Prostate gland (tissue), 2 donors: ENCODE results near the gene ASB18. TPM values are rescaled to one million over a fixed set of nuclear protein-coding genes. Genes with fewer than 3 reads are reported as not detected.

Experiments used
- DNase-seq: peaks from one replicate; pipeline ENCODE4 v3.0.0-alpha.2; 2019; ENCODE audit warnings: low spot score
- H3K27ac ChIP-seq, 2 donors: fragments of 200-600 bp; sonication (generic); 2 replicates each; pipeline ENCODE4 v1.5.1; 2017 to 2019
- H3K27me3 ChIP-seq: fragments of 200-600 bp; sonication (generic); replicated peaks from 2 replicates; pipeline ENCODE4 v1.5.1; 2019; ENCODE audit not compliant: insufficient read depth
- H3K36me3 ChIP-seq, 2 donors: fragments of 200-600 bp; sonication (generic); 1 replicate in 1 of 2; 2 replicates in 1 of 2; pipeline versions ENCODE4 v1.5.1 to v1.8.1; 2017 to 2019
- H3K4me1 ChIP-seq: fragments of 200-600 bp; sonication (generic); replicated peaks from 2 replicates; pipeline ENCODE4 v1.5.1; 2019
- H3K4me3 ChIP-seq, 2 donors: fragments of 200-600 bp; sonication (generic); 2 replicates each; pipeline ENCODE4 v1.5.1; 2017 to 2019
- H3K9me3 ChIP-seq: fragments of 200-600 bp; sonication (generic); 2 replicates; pipeline ENCODE4 v1.5.1; 2017
- POLR2A ChIP-seq: fragments of 450-650 bp; IDR thresholded peaks from one replicate; pipeline ENCODE4 v1.6.1; 2016; ENCODE audit warnings: antibody characterized with exemption, mild to moderate bottlenecking
- POLR2AphosphoS5 ChIP-seq: sonication (generic); formaldehyde crosslinking; IDR thresholded peaks from one replicate; pipeline ENCODE4 v1.6.1; 2017; ENCODE audit warnings: antibody characterized with exemption
- WGBS: methylation state at CpG from one replicate; pipeline ENCODE4 v1.1.5; 2018; 5-methylcytosine and 5-hydroxymethylcytosine counted together
- intact Hi-C: fragments of 100-400 bp; cut with DNase I; formaldehyde crosslinking; loops from one replicate; pipeline ENCODE4 v1.14.2; 2022
- total RNA-seq, 2 donors: library from RNA; depleted of rRNA; stranded (reverse); fragments of >200 nt; gene quantifications; one replicate each; pipeline ENCODE4 v1.1.0, GENCODE V29; 2016
- TF ChIP-seq, protein P1 (sequence below), 4 experiments: fragments of 200-600 bp in 2 of 4; fragments of 450-650 bp in 2 of 4; sonication (generic) in 2 of 4; IDR thresholded peaks; 1 replicate in 3 of 4; 2 replicates in 1 of 4; pipeline ENCODE4 v1.5.1; 2016 to 2019; ENCODE audit warnings: antibody characterized with exemption in 4 of 4, mild to moderate bottlenecking in 2 of 4, moderate library complexity in 2 of 4

The ASB18 gene
- total RNA-seq, 2 donors from 2014 or later = not detected

DNA sequence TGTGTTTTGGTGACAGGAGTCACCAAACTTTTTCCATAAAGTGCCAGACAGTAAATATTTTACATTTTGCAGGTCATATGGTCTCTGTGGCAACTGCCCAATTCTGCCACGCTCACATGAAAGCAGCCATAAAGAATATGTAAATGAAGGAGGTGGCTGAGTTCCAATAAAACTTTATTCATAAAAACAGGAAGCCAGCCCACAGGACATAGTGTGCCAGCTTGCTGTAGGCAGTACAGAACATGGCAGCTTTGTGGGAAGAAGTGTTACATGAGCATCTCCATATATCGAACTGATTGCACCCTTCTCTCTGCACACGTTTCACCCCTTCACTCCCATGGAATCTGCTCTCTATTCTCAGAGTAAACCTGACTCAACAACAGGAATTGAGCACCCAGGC lies 10.2 kb downstream of the ASB18 start:
- 76% methylated on average over 3 of the region's 3 CpGs for WGBS
- DNase-seq = no peak
- H3K9me3 ChIP-seq = no peaks in the 10 kb centered on the region
- no peak overlapping the region for H3K27ac ChIP-seq
- H3K27me3 ChIP-seq = no peaks in the 10 kb centered on the region
- TF ChIP-seq, protein P1, sequence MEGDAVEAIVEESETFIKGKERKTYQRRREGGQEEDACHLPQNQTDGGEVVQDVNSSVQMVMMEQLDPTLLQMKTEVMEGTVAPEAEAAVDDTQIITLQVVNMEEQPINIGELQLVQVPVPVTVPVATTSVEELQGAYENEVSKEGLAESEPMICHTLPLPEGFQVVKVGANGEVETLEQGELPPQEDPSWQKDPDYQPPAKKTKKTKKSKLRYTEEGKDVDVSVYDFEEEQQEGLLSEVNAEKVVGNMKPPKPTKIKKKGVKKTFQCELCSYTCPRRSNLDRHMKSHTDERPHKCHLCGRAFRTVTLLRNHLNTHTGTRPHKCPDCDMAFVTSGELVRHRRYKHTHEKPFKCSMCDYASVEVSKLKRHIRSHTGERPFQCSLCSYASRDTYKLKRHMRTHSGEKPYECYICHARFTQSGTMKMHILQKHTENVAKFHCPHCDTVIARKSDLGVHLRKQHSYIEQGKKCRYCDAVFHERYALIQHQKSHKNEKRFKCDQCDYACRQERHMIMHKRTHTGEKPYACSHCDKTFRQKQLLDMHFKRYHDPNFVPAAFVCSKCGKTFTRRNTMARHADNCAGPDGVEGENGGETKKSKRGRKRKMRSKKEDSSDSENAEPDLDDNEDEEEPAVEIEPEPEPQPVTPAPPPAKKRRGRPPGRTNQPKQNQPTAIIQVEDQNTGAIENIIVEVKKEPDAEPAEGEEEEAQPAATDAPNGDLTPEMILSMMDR (IDR thresholded peaks at IDR 0.05) = no peak
- TF ChIP-seq POLR2A = no peak
- TF ChIP-seq POLR2AphosphoS5 = no peak
- H3K36me3 ChIP-seq = no peaks in the 10 kb centered on the region
- H3K4me3 ChIP-seq = no peak overlapping the region
- intact Hi-C loops = no loop called here
- H3K4me1 ChIP-seq = no peaks in the 10 kb centered on the region

DNA sequence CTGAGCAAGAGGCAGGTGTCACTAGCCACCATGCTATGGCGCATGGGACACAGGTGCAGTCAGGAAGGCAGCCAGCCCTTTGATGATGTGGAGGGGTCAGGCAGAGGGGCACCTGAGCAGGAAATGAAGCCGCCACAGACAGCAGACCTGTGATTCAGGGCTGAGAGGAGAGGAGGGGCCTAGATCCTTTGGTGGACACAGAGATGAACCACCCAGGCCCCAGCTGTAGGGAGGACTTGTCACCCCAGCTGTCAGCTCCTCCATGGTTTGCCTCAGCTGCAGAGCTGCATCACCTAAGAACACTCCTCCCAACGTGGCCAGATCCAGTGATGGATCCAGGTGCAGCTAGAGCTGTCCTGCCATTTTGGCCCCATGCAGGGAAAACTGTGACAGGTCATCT lies 11.6 kb downstream of the ASB18 start:
- no peaks in the 10 kb centered on the region for H3K36me3 ChIP-seq
- no peak overlapping the region for H3K4me3 ChIP-seq
- TF ChIP-seq POLR2AphosphoS5 (no peak), POLR2A (no peak)
- TF ChIP-seq, protein P1 (IDR thresholded peaks at IDR 0.05) = no peak
- peaks cover 4% of the 10 kb centered on the region for H3K27me3 ChIP-seq
- 74% methylated on average over 3 of the region's 3 CpGs for WGBS
- no peak overlapping the region for H3K27ac ChIP-seq
- H3K4me1 ChIP-seq = no peaks in the 10 kb centered on the region
- DNase-seq = no peak
- intact Hi-C loops = no loop called here
- no peaks in the 10 kb centered on the region for H3K9me3 ChIP-seq

DNA sequence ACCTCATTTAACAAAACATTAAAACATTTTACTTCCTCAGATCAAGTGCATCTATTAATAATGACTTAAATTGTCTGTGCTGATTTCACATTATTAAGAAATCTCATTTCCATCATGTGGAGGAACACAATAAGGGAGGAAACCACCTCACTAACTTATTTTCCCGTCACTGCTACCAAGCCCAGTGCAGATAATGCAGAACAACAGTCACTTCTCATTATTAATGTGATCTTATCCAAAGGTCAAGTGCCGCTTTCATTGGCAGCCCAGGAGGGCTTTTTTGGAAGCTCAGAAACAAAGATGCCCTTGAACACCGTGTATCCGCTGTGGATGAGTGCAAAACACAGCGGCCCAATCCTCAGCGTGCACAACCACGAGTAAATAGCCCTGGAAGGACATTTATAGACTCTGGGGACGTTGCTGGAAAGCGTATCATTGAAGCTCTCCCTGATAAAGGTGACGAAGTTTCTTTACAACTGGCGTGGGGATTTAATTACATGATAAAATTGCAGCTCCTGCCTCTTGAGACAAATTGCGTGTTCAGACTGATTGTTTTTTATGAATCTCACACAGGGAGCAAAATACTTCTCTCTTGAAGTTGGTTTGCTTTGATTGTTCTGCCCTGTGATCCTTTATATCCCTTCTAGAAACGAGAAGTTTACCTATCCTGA lies 13.2 kb downstream of the ASB18 start:
- no peaks in the 10 kb centered on the region for H3K9me3 ChIP-seq
- H3K36me3 ChIP-seq = no peaks in the 10 kb centered on the region
- intact Hi-C loops = no loop called here
- 20% methylated on average over 13 of the region's 13 CpGs for WGBS
- peaks cover 4% of the 10 kb centered on the region for H3K27me3 ChIP-seq
- TF ChIP-seq POLR2A = no peak
- TF ChIP-seq, protein P1 (IDR thresholded peaks at IDR 0.05) = no peak
- no peak for TF ChIP-seq POLR2AphosphoS5
- no peak for DNase-seq
- H3K4me1 ChIP-seq = no peaks in the 10 kb centered on the region
- H3K4me3 ChIP-seq = no peak overlapping the region
- H3K27ac ChIP-seq = no peak overlapping the region

DNA sequence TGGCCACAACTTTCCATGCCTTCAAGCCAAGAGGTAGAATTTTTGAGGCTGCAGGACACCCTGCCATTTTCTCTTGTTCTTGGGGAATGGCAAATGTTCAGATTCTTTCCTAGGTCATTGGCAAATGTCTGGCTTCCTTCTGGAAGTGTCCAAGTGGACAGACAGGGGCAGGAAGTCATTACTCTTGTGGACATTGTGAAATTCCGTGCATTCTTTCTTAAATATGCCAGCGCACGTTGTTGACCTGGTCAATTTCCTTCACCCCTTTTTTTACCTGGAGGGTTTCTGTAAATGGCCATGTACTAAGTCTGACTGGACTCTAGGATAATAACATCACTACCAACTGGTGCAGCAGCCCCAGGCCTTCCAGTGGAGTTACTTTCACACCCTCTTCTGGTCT lies 13.9 kb downstream of the ASB18 start:
- Histone ChIP-seq H3K36me3 (no peaks in the 10 kb centered on the region), H3K4me3 (no peak overlapping the region), H3K27ac (no peak overlapping the region), H3K4me1 (no peaks in the 10 kb centered on the region), H3K9me3 (no peaks in the 10 kb centered on the region), H3K27me3 (peaks cover 4% of the 10 kb centered on the region)
- no peak for TF ChIP-seq POLR2AphosphoS5
- no peak for TF ChIP-seq POLR2A
- TF ChIP-seq, protein P1 (IDR thresholded peaks at IDR 0.05) = no peak
- intact Hi-C loops = no loop called here
- no peak for DNase-seq
- 58% methylated on average over 3 of the region's 3 CpGs for WGBS

DNA sequence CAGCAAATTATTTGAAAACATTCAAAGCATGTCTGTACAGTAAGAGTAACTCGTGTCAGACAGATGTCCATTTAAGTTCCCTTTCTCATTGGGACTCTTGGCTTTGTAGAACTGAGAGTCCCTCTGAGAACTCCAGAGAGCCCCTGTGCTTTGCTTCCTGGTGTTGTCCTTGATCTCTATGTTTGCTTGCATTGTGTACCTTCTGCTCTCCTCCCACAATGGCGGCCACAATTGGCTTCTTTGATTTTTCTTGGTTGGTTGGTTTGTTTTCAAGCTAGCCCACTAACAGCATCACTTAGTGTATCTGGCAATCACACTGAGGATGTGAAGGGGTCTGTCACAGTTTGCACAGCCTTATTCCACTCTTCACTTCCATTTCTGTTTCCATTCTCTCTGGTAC lies 15.1 kb downstream of the ASB18 start:
- Histone ChIP-seq H3K27me3 (peaks cover 4% of the 10 kb centered on the region), H3K36me3 (no peaks in the 10 kb centered on the region), H3K9me3 (no peaks in the 10 kb centered on the region), H3K4me3 (no peak overlapping the region), H3K4me1 (no peaks in the 10 kb centered on the region), H3K27ac (no peak overlapping the region)
- 67% methylated on average over 2 of the region's 2 CpGs for WGBS
- no peak for TF ChIP-seq POLR2A
- TF ChIP-seq, protein P1 (IDR thresholded peaks at IDR 0.05) = no peak
- TF ChIP-seq POLR2AphosphoS5 = no peak
- intact Hi-C loops = no loop called here
- DNase-seq = no peak
